SK-N-SH treated with all-trans-retinoic acid at 6 μM for 48 hours (cell line): ENCODE data around the gene SCML2.

ENCODE experiments used
- ATAC-seq: fragments of 200-7000 bp; cut with Tn5 transposase; 3 replicates; pipeline ENCODE4 v1.9.1; 2020; ENCODE audit warnings: mild to moderate bottlenecking, moderate library complexity
- CREB5 ChIP-seq: fragments of 250-450 bp; sonication (Bioruptor Pico); IDR thresholded peaks from 2 replicates; pipeline ENCODE4 v1.5.1; 2020; ENCODE audit warnings: low read depth, mild to moderate bottlenecking, moderate library complexity
- CSRNP3 ChIP-seq: fragments of 250-450 bp; sonication (Bioruptor Pico); IDR thresholded peaks from 2 replicates; pipeline ENCODE4 v1.5.1; 2021; ENCODE audit warnings: mild to moderate bottlenecking, moderate library complexity
- ESRRG ChIP-seq: fragments of 250-450 bp; sonication (Bioruptor Pico); IDR thresholded peaks from 2 replicates; pipeline ENCODE4 v1.6.1; 2021; ENCODE audit warnings: mild to moderate bottlenecking
- GLIS3 ChIP-seq: fragments of 250-450 bp; sonication (Bioruptor Pico); IDR thresholded peaks from 2 replicates; pipeline ENCODE4 v1.5.0; 2020; ENCODE audit warnings: mild to moderate bottlenecking, moderate library complexity
- PATZ1 ChIP-seq: fragments of 250-450 bp; sonication (Bioruptor Pico); IDR thresholded peaks from 2 replicates; pipeline ENCODE4 v1.8.0; 2020; ENCODE audit warnings: mild to moderate bottlenecking, moderate library complexity, borderline replicate concordance
- POU6F1 ChIP-seq: fragments of 250-450 bp; sonication (Bioruptor Pico); IDR thresholded peaks from 2 replicates; pipeline ENCODE4 v1.8.0; 2021; ENCODE audit warnings: low read depth, mild to moderate bottlenecking, moderate library complexity, borderline replicate concordance
- PPARA ChIP-seq: fragments of 250-450 bp; sonication (Bioruptor Pico); IDR thresholded peaks from 2 replicates; pipeline ENCODE4 v1.5.0; 2020; ENCODE audit warnings: mild to moderate bottlenecking, borderline replicate concordance
- RARB ChIP-seq: fragments of 250-450 bp; sonication (Bioruptor Pico); IDR thresholded peaks from 2 replicates; pipeline ENCODE4 v1.8.0; 2021; ENCODE audit warnings: mild to moderate bottlenecking, moderate library complexity
- TSHZ2 ChIP-seq: fragments of 250-450 bp; sonication (Bioruptor Pico); IDR thresholded peaks from 2 replicates; pipeline ENCODE4 v1.5.0; 2020; ENCODE audit warnings: mild to moderate bottlenecking, moderate library complexity
- ZC3H10 ChIP-seq: fragments of 250-450 bp; sonication (Bioruptor Pico); IDR thresholded peaks from 2 replicates; pipeline ENCODE4 v1.5.1; 2021; ENCODE audit warnings: mild to moderate bottlenecking, moderate library complexity
- ZFP30 ChIP-seq: fragments of 450-650 bp; formaldehyde crosslinking; IDR thresholded peaks from 2 replicates; pipeline ENCODE4 v1.5.0; 2022; ENCODE audit warnings: mild to moderate bottlenecking, moderate library complexity
- ZNF565 ChIP-seq: fragments of 450-650 bp; formaldehyde crosslinking; conservative IDR thresholded peaks from 2 replicates; pipeline ENCODE4 v1.5.0; 2020; ENCODE audit warnings: low read depth, mild to moderate bottlenecking, moderate library complexity
- ZNF8 ChIP-seq: fragments of 450-650 bp; formaldehyde crosslinking; IDR thresholded peaks from 2 replicates; pipeline ENCODE4 v1.5.0; 2020; ENCODE audit warnings: mild to moderate bottlenecking, moderate library complexity

Gene SCML2

GRCh38 chrX:18351784-18352183 lies 2.7 kb downstream of the SCML2 start (continued):
- TF ChIP-seq PATZ1 (no peak), GLIS3 (CRISPR knock-in tag) (no peak), PPARA (no peak), CSRNP3 (CRISPR knock-in tag) (no peak), ZNF8 (CRISPR knock-in tag) (no peak), POU6F1 (CRISPR knock-in tag) (no peak), ESRRG (no peak)

GRCh38 chrX:18348047-18348446 lies 6.4 kb downstream of the SCML2 start:
- ATAC-seq: no peak
- TF ChIP-seq RARB (CRISPR knock-in tag): no peak
- TF ChIP-seq ZFP30: no peak
- no peak for TF ChIP-seq ZC3H10
- no peak for TF ChIP-seq GLIS3 (CRISPR knock-in tag)
- no peak for TF ChIP-seq PATZ1
- TF ChIP-seq TSHZ2 (CRISPR knock-in tag): no peak
- no peak for TF ChIP-seq CSRNP3 (CRISPR knock-in tag)
- TF ChIP-seq CREB5 (CRISPR knock-in tag): no peak
- TF ChIP-seq ESRRG: no peak
- no peak for TF ChIP-seq PPARA

GRCh38 chrX:18309401-18309800 lies 45.1 kb downstream of the SCML2 start:
- ATAC-seq: no peak
- TF ChIP-seq ZNF565 (CRISPR knock-in tag): no peak
- no peak for TF ChIP-seq ZNF8 (CRISPR knock-in tag)
- no peak for TF ChIP-seq TSHZ2 (CRISPR knock-in tag)
